ENCODE data around the gene MRPL50. TPM values are rescaled to one million over a fixed set of nuclear protein-coding genes. Genes with fewer than 3 reads are reported as not detected.

The MRPL50 gene
- polyA plus RNA-seq, 1 of the 3 experiments (the other 2 are of a cell fraction), result 6.3 TPM

DNA sequence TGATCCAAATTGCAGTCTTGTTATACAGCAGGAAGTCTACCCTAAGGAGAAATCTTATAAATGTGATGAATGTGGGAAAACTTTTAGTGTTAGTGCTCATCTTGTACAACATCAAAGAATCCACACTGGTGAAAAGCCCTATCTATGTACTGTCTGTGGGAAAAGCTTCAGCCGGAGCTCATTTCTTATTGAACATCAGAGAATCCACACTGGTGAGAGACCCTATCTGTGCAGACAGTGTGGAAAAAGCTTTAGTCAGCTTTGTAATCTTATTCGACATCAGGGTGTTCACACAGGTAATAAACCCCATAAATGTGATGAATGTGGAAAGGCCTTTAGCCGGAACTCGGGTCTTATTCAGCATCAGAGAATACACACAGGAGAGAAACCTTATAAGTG, 10.7 kb upstream of the MRPL50 start (continued):
- TF ChIP-seq GATA2 (CRISPR knock-in tag; IDR thresholded peaks at IDR 0.05) (no peak), EP300 (IDR thresholded peaks at IDR 0.05; ENCODE audit: borderline replicate concordance in 1 of 2, low read depth in 1 of 2, low read length in 1 of 2) (no peak), YY1 (IDR thresholded peaks at IDR 0.05; ENCODE audit: low read depth) (no peak), USF2 (IDR thresholded peaks at IDR 0.05; ENCODE audit: borderline replicate concordance, low read depth, low read length) (no peak), TAF1 (IDR thresholded peaks at IDR 0.05; ENCODE audit: borderline replicate concordance, low read depth, low read length) (no peak), EZH2phosphoT487 (IDR thresholded peaks at IDR 0.05; ENCODE audit: borderline replicate concordance, low read depth) (no peak)
- TF ChIP-seq, protein P1, sequence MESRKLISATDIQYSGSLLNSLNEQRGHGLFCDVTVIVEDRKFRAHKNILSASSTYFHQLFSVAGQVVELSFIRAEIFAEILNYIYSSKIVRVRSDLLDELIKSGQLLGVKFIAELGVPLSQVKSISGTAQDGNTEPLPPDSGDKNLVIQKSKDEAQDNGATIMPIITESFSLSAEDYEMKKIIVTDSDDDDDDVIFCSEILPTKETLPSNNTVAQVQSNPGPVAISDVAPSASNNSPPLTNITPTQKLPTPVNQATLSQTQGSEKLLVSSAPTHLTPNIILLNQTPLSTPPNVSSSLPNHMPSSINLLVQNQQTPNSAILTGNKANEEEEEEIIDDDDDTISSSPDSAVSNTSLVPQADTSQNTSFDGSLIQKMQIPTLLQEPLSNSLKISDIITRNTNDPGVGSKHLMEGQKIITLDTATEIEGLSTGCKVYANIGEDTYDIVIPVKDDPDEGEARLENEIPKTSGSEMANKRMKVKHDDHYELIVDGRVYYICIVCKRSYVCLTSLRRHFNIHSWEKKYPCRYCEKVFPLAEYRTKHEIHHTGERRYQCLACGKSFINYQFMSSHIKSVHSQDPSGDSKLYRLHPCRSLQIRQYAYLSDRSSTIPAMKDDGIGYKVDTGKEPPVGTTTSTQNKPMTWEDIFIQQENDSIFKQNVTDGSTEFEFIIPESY (IDR thresholded peaks at IDR 0.05; ENCODE audit: borderline replicate concordance, low read depth), result no peak

- POLR2A ChIA-PET, result no interaction called here
- H3K36me3 ChIP-seq (replicated peaks in 1 of 2; ENCODE audit: control insufficient read depth in 1 of 2, insufficient read depth in 2 of 2, low read length in 1 of 2), result peaks cover 52 to 75% of the 10 kb centered on the region in 2 experiments
These were observed 10.1 kb upstream of the MRPL50 start for GRCh38 chr9:101408374-101409078.

More at GRCh38 chr9:101408374-101409078, 10.1 kb upstream of the MRPL50 start:
- Histone ChIP-seq H3K27me3 (ENCODE audit: insufficient read depth) (no peaks in the 10 kb centered on the region), H3K9ac (no peak overlapping the region), H3K4me3 (ENCODE audit: low read depth in 2 of 2, low read length in 1 of 2) (peak overlapping the region in 1 of 2 experiments; percentile 9; a peak in 1 of 4 replicates), H3K79me2 (ENCODE audit: insufficient read depth) (no peaks in the 10 kb centered on the region), H3K4me2 (no peak overlapping the region), H4K20me1 (ENCODE audit: insufficient read depth) (no peaks in the 10 kb centered on the region), H3F3A (replicated peaks; ENCODE audit: insufficient read depth) (peaks cover 4% of the 10 kb centered on the region), H3K9me3 (peaks cover 58% of the 10 kb centered on the region), H2AFZ (ENCODE audit: low read depth) (no peak overlapping the region), H3K9me2 (no peaks in the 10 kb centered on the region), H3K27ac (ENCODE audit: low read depth in 2 of 2, low read length in 1 of 2) (no peak overlapping the region), H3K4me1 (ENCODE audit: control insufficient read depth in 1 of 2, insufficient read depth in 2 of 2, low read depth in 1 of 2, low read length in 1 of 2) (no peaks in the 10 kb centered on the region)
- TF ChIP-seq GATA2 (CRISPR knock-in tag; IDR thresholded peaks at IDR 0.05), result no peak
- TF ChIP-seq GABPA (IDR thresholded peaks at IDR 0.05; ENCODE audit: low read depth), result no peak
- no peak for TF ChIP-seq TEAD4 (IDR thresholded peaks at IDR 0.05; ENCODE audit: borderline replicate concordance, insufficient read depth)
- no peak for TF ChIP-seq FOSL2 (IDR thresholded peaks at IDR 0.05; ENCODE audit: borderline replicate concordance, low read depth)
- no peak for TF ChIP-seq FOXM1 (IDR thresholded peaks at IDR 0.05; ENCODE audit: low read depth)
- TF ChIP-seq TAF1 (IDR thresholded peaks at IDR 0.05; ENCODE audit: borderline replicate concordance, low read depth, low read length), result no peak
- TF ChIP-seq ELF1 (IDR thresholded peaks at IDR 0.05), result no peak
- no peak for TF ChIP-seq CTCF (IDR thresholded peaks at IDR 0.05)
- no peak for TF ChIP-seq RFX5 (IDR thresholded peaks at IDR 0.05; ENCODE audit: low read length)
- TF ChIP-seq RCOR1 (IDR thresholded peaks at IDR 0.05; ENCODE audit: low read length), result no peak
- no peak for TF ChIP-seq POLR2AphosphoS5 (IDR thresholded peaks at IDR 0.05; ENCODE audit: low read depth, low read length)
- no peak for TF ChIP-seq MXI1 (IDR thresholded peaks at IDR 0.05; ENCODE audit: low read depth, low read length)
- TF ChIP-seq, protein P2, sequence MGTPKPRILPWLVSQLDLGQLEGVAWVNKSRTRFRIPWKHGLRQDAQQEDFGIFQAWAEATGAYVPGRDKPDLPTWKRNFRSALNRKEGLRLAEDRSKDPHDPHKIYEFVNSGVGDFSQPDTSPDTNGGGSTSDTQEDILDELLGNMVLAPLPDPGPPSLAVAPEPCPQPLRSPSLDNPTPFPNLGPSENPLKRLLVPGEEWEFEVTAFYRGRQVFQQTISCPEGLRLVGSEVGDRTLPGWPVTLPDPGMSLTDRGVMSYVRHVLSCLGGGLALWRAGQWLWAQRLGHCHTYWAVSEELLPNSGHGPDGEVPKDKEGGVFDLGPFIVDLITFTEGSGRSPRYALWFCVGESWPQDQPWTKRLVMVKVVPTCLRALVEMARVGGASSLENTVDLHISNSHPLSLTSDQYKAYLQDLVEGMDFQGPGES (IDR thresholded peaks at IDR 0.05; ENCODE audit: low read depth, low read length), result no peak
- no peak for TF ChIP-seq TCF12 (IDR thresholded peaks at IDR 0.05)
- TF ChIP-seq USF2 (IDR thresholded peaks at IDR 0.05; ENCODE audit: borderline replicate concordance, low read depth, low read length), result no peak
- no peak for TF ChIP-seq EZH2phosphoT487 (IDR thresholded peaks at IDR 0.05; ENCODE audit: borderline replicate concordance, low read depth)
- no peak for DNase-seq
- CTCF ChIA-PET, result no interaction called here
- WGBS (ENCODE audit: low lambda C conversion rate), result 95% methylated on average over 5 of the region's 5 CpGs
